HEK293T (cell line): ENCODE results near the gene ERBB4.

Experiments
- ARNT ChIP-seq: fragments of 450-650 bp; IDR thresholded peaks from 2 replicates; pipeline ENCODE4 v1.6.1; 2017; ENCODE audit warnings: mild to moderate bottlenecking
- CTBP1 ChIP-seq: fragments of 450-650 bp; IDR thresholded peaks from 2 replicates; pipeline ENCODE4 v1.6.1; 2016; ENCODE audit warnings: borderline replicate concordance
- ELF4 ChIP-seq: fragments of 450-650 bp; IDR thresholded peaks from 2 replicates; pipeline ENCODE4 v1.6.1; 2017; ENCODE audit warnings: antibody characterized with exemption
- FOXK2 ChIP-seq: fragments of 450-650 bp; IDR thresholded peaks from 2 replicates; pipeline ENCODE4 v1.6.1; 2016; ENCODE audit warnings: mild to moderate bottlenecking
- HDGF ChIP-seq: fragments of 450-650 bp; IDR thresholded peaks from 2 replicates; pipeline ENCODE4 v1.6.1; 2017; ENCODE audit warnings: antibody characterized with exemption, borderline replicate concordance
- L3MBTL2 ChIP-seq: fragments of 450-650 bp; conservative IDR thresholded peaks from 2 replicates; pipeline ENCODE4 v1.6.1; 2016; ENCODE audit warnings: mild to moderate bottlenecking
- LEF1 ChIP-seq: fragments of 450-650 bp; IDR thresholded peaks from 2 replicates; pipeline ENCODE4 v1.6.1; 2017; ENCODE audit warnings: mild to moderate bottlenecking, borderline replicate concordance
- PKNOX1 ChIP-seq: fragments of 450-650 bp; IDR thresholded peaks from 2 replicates; pipeline ENCODE4 v1.6.1; 2016
- SUZ12 ChIP-seq: fragments of 450-650 bp; IDR thresholded peaks from 2 replicates; pipeline ENCODE4 v1.6.1; 2016; ENCODE audit warnings: mild to moderate bottlenecking
- ZNF384 ChIP-seq: fragments of 450-650 bp; IDR thresholded peaks from 2 replicates; pipeline ENCODE4 v1.6.1; 2016

- TF ChIP-seq FOXK2 (no peak), SUZ12 (no peak), ELF4 (no peak), PKNOX1 (no peak), HDGF (no peak), ZNF384 (no peak), L3MBTL2 (no peak), LEF1 (no peak), ARNT (no peak), CTBP1 (no peak)
Observed at GRCh38 chr2:211941216-211941747, 597.3 kb downstream of the ERBB4 start.
